Neural progenitor cell (in vitro differentiated cells): ENCODE data around the gene FBXL15. TPM values are rescaled to one million over a fixed set of nuclear protein-coding genes. Genes with fewer than 3 reads are reported as not detected.
A peak's percentile ranks its signal among the peaks of the same experiment; 100 is the strongest.

Source experiments
- DNase-seq: peaks from one replicate; pipeline ENCODE4 v3.0.0-alpha.2; 2016; ENCODE audit warnings: low spot score
- H2AFZ ChIP-seq: fragments of 200-600 bp; sonication (generic); replicated peaks from 2 replicates; pipeline ENCODE4 v1.6.1; 2016; ENCODE audit warnings: antibody characterized with exemption
- H3F3A ChIP-seq: fragments of 200-600 bp; sonication (generic); 2 replicates; pipeline ENCODE4 v1.6.1; 2016; ENCODE audit warnings: antibody characterized with exemption, low read depth
- H3K27ac ChIP-seq: fragments of 200-600 bp; sonication (generic); 2 replicates; pipeline ENCODE4 v1.5.1; 2016; ENCODE audit warnings: mild to moderate bottlenecking
- H3K27me3 ChIP-seq: fragments of 200-600 bp; sonication (generic); 2 replicates; pipeline ENCODE4 v1.6.1; 2016; ENCODE audit warnings: mild to moderate bottlenecking, moderate library complexity
- H3K36me3 ChIP-seq: fragments of 200-600 bp; sonication (generic); 2 replicates; pipeline ENCODE4 v1.5.1; 2016
- H3K4me1 ChIP-seq: fragments of 200-600 bp; sonication (generic); 2 replicates; pipeline ENCODE4 v1.6.1; 2016; ENCODE audit warnings: mixed run types
- H3K4me2 ChIP-seq: fragments of 200-600 bp; sonication (generic); 2 replicates; pipeline ENCODE4 v1.6.1; 2016
- H3K4me3 ChIP-seq: fragments of 200-600 bp; sonication (generic); 2 replicates; pipeline ENCODE4 v1.5.1; 2016
- H3K79me2 ChIP-seq: fragments of 200-600 bp; sonication (generic); 2 replicates; pipeline ENCODE4 v1.6.1; 2016; ENCODE audit warnings: low read depth
- H3K9ac ChIP-seq: fragments of 200-600 bp; sonication (generic); 2 replicates; pipeline ENCODE4 v1.6.1; 2016
- H3K9me3 ChIP-seq: fragments of 200-600 bp; sonication (generic); 2 replicates; pipeline ENCODE4 v1.5.1; 2016; ENCODE audit warnings: low read depth
- H4K20me1 ChIP-seq: fragments of 200-600 bp; sonication (generic); 2 replicates; pipeline ENCODE4 v1.6.1; 2016; ENCODE audit warnings: low read depth
- H3K27ac Mint-ChIP-seq: 3 replicates; pipeline ENCODE4 v1.8.0; 2021; ENCODE audit warnings: mixed read lengths
- H3K27me3 Mint-ChIP-seq: 2 replicates; pipeline ENCODE4 v1.8.0; 2022; ENCODE audit warnings: low read depth, mild to moderate bottlenecking, inconsistent platforms, moderate library complexity, mixed read lengths; ENCODE audit not compliant: insufficient read depth
- H3K36me3 Mint-ChIP-seq: 3 replicates; pipeline ENCODE4 v1.8.0; 2021; ENCODE audit warnings: mixed read lengths
- H3K4me1 Mint-ChIP-seq: 3 replicates; pipeline ENCODE4 v1.8.0; 2021; ENCODE audit warnings: mixed read lengths
- H3K4me3 Mint-ChIP-seq: 3 replicates; pipeline ENCODE4 v1.8.0; 2021; ENCODE audit warnings: mild to moderate bottlenecking, moderate library complexity, mixed read lengths
- H3K9me3 Mint-ChIP-seq: 3 replicates; pipeline ENCODE4 v1.8.0; 2020; ENCODE audit warnings: mixed read lengths
- EZH2 ChIP-seq: fragments of 200-600 bp; sonication (generic); IDR thresholded peaks from 2 replicates; pipeline ENCODE4 v1.6.1; 2017; ENCODE audit warnings: antibody characterized with exemption, mild to moderate bottlenecking, moderate library complexity
- EZH2phosphoT487 ChIP-seq: fragments of 200-600 bp; sonication (generic); IDR thresholded peaks from 2 replicates; pipeline ENCODE4 v1.6.1; 2017; ENCODE audit warnings: antibody characterized with exemption
- total RNA-seq: library from RNA; depleted of rRNA; stranded (reverse); fragments of >200 nt; gene quantifications from 2 replicates; pipeline ENCODE4 v1.2.3, GENCODE V29; 2015; ENCODE audit warnings: low replicate concordance
- TF ChIP-seq, protein P1 (sequence below): fragments of 200-600 bp; sonication (generic); IDR thresholded peaks from 2 replicates; pipeline ENCODE4 v1.5.1; 2017; ENCODE audit warnings: antibody characterized with exemption, mild to moderate bottlenecking

The FBXL15 gene
- total RNA-seq, 1 donor from 2014 or later: 4.4 TPM

DNA sequence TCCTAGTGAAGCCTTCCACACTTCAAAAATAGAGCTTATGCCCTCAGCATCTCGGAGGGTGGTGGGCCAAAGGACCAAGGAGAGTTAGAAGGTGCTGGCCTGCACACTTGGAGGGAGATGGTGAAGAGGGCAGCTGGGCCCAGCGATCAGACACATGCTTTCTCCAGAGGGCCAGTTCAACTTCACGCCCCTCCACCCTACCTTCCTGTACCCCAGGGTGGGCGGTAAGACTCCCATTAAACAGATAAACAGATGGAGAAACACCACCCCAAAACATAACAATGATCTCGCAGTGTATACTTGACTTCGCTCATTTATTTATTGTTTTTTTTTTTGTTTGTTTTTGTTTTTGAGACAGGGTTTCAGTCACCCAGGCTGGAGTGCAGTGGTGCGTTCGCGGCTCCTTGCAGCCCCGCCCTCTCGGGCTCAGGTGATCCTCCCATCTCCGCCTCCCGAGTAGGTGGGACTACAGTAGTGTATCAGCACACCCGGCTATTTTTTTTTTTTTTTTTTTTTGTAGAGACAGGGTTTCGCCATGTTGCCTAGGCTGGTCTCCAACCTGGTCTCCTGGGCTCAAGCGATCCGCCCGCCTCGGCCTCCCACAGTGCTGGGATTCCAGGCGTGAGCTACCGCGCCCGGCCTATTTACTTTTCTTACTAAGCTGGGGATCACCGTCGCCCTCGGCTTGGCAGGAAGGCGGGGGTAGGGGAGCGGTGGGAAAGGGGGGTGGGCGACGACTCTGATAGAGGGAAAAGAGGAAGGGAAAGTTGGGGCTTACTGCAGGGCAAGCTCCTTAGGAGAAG is 28.9 kb downstream of the FBXL15 start:
- peaks cover 47% of the 10 kb centered on the region for H3F3A ChIP-seq
- H3K4me3 ChIP-seq: peak overlapping the region; percentile 82
- Mint-ChIP-seq H3K4me3 (peak overlapping the region; percentile 91), H3K36me3 (peaks cover 2% of the 10 kb centered on the region), H3K9me3 (no peaks in the 10 kb centered on the region), H3K4me1 (peaks cover 23% of the 10 kb centered on the region), H3K27ac (no peak overlapping the region), H3K27me3 (peaks cover 15% of the 10 kb centered on the region)
- H3K27ac ChIP-seq: no peak overlapping the region
- no peaks in the 10 kb centered on the region for H3K9me3 ChIP-seq
- H3K79me2 ChIP-seq: no peaks in the 10 kb centered on the region
- peaks cover 18% of the 10 kb centered on the region for H4K20me1 ChIP-seq
- TF ChIP-seq, protein P1, sequence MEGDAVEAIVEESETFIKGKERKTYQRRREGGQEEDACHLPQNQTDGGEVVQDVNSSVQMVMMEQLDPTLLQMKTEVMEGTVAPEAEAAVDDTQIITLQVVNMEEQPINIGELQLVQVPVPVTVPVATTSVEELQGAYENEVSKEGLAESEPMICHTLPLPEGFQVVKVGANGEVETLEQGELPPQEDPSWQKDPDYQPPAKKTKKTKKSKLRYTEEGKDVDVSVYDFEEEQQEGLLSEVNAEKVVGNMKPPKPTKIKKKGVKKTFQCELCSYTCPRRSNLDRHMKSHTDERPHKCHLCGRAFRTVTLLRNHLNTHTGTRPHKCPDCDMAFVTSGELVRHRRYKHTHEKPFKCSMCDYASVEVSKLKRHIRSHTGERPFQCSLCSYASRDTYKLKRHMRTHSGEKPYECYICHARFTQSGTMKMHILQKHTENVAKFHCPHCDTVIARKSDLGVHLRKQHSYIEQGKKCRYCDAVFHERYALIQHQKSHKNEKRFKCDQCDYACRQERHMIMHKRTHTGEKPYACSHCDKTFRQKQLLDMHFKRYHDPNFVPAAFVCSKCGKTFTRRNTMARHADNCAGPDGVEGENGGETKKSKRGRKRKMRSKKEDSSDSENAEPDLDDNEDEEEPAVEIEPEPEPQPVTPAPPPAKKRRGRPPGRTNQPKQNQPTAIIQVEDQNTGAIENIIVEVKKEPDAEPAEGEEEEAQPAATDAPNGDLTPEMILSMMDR: no peak
- no peak for TF ChIP-seq EZH2phosphoT487
- no peak for TF ChIP-seq EZH2
- H2AFZ ChIP-seq: peak overlapping the region; percentile 69
- peak; percentile 79 for DNase-seq
- peaks cover 9% of the 10 kb centered on the region for H3K27me3 ChIP-seq
- H3K9ac ChIP-seq: no peak overlapping the region
- H3K36me3 ChIP-seq: no peaks in the 10 kb centered on the region
- H3K4me2 ChIP-seq: peak overlapping the region; percentile 83
- peaks cover 23% of the 10 kb centered on the region for H3K4me1 ChIP-seq

DNA sequence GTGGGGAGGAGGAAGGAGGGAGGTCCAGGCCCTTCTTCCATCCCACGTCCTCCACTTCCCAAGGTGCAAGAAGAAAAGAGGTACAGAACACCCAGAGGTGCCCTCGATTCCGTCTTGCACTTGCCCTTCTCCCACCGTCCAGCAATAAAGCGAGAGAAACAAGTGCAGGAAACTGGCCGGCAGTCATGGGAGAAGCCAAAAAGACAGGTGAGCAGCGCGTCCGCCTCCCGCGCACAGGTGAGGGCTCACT is 29.4 kb downstream of the FBXL15 start:
- peaks cover 2% of the 10 kb centered on the region for H3K36me3 Mint-ChIP-seq
- H3K9me3 ChIP-seq: no peaks in the 10 kb centered on the region
- peaks cover 28% of the 10 kb centered on the region for H3K4me1 ChIP-seq
- H3K27ac Mint-ChIP-seq: peak overlapping the region; percentile 44
- H3K27me3 ChIP-seq: peaks cover 9% of the 10 kb centered on the region
- no peaks in the 10 kb centered on the region for H3K79me2 ChIP-seq
- no peaks in the 10 kb centered on the region for H3K9me3 Mint-ChIP-seq
- no peak overlapping the region for H3K9ac ChIP-seq
- H3K36me3 ChIP-seq: no peaks in the 10 kb centered on the region
- TF ChIP-seq, protein P1: no peak
- peak; percentile 11 for TF ChIP-seq EZH2phosphoT487
- H3K4me1 Mint-ChIP-seq: peaks cover 28% of the 10 kb centered on the region
- H3K27me3 Mint-ChIP-seq: peaks cover 15% of the 10 kb centered on the region
- peak overlapping the region; percentile 91 for H3K4me3 Mint-ChIP-seq
- H4K20me1 ChIP-seq: peaks cover 18% of the 10 kb centered on the region
- peak overlapping the region; percentile 69 for H2AFZ ChIP-seq
- no peak for DNase-seq
- peak overlapping the region; percentile 83 for H3K4me2 ChIP-seq
- H3K27ac ChIP-seq: no peak overlapping the region
- H3K4me3 ChIP-seq: peak overlapping the region; percentile 82
- H3F3A ChIP-seq: peaks cover 52% of the 10 kb centered on the region

DNA sequence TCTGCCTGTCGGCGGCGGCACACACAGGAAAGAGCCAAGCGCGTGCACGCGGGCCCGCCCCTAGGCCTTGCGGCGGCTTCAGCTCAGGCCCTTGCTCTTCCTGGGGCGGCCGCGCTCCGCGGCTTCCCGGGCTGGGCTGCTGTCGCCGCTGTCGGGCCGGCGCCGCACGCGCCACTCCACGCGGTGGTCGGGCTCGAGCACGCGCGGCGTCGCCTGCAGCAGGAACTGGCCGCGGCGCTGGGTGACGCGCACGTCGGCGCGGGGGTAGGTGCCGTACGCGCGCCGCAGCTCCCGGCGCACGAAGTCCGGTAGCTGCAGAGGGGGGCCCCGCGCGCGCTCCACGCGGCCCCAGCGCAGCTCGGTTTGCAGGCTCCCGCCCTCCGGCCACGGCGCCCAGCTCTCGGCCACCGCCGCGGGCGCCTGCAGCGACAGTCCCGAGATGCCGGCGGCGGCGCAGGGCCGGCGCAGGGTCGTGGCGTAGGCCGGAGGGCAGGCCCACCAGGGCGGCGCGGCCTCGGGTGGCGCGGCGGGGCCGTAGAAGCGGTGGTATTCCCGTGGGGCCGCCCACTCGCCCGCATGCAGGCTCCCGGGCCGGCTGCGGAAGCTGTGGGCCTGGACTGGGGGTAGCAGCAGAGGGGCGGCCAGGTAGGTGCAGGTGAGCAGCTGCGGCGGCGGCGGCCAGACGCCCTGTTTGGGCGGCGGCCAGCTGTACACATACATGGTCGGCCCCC is 29.9 kb downstream of the FBXL15 start:
- Histone ChIP-seq H3K27ac (no peak overlapping the region), H3K9me3 (no peaks in the 10 kb centered on the region), H3K4me1 (peaks cover 29% of the 10 kb centered on the region), H3F3A (peaks cover 57% of the 10 kb centered on the region), H3K36me3 (no peaks in the 10 kb centered on the region), H3K79me2 (no peaks in the 10 kb centered on the region), H2AFZ (peak overlapping the region; percentile 69), H4K20me1 (peaks cover 18% of the 10 kb centered on the region), H3K4me2 (peak overlapping the region; percentile 83), H3K9ac (no peak overlapping the region), H3K4me3 (peak overlapping the region; percentile 82), H3K27me3 (peaks cover 9% of the 10 kb centered on the region)
- Mint-ChIP-seq H3K36me3 (peaks cover 2% of the 10 kb centered on the region), H3K27ac (peak overlapping the region; percentile 44), H3K27me3 (peaks cover 15% of the 10 kb centered on the region), H3K4me1 (peaks cover 30% of the 10 kb centered on the region), H3K4me3 (peak overlapping the region; percentile 91), H3K9me3 (no peaks in the 10 kb centered on the region)
- peak; percentile 82 for DNase-seq
- TF ChIP-seq EZH2phosphoT487: no peak
